Astrocyte (in vitro differentiated cells and primary cell): ENCODE data around the gene FAM153A.
"Not testable (repeated sequence)": the region's sequence is repeated elsewhere in the genome, so short reads cannot be mapped to it uniquely, and the experiment has no call there.

Source experiments
- CTCF ChIP-seq: IDR thresholded peaks from 2 replicates; pipeline ENCODE4 v1.5.1; 2011; ENCODE audit warnings: low read depth, mild to moderate bottlenecking, inconsistent platforms, low read length, moderate library complexity; ENCODE audit not compliant: insufficient read depth
- EZH2 ChIP-seq: IDR thresholded peaks from 2 replicates; pipeline ENCODE4 v1.6.1; 2012; ENCODE audit warnings: mild to moderate bottlenecking, low read length, inconsistent platforms; ENCODE audit not compliant: insufficient read depth

DNA sequence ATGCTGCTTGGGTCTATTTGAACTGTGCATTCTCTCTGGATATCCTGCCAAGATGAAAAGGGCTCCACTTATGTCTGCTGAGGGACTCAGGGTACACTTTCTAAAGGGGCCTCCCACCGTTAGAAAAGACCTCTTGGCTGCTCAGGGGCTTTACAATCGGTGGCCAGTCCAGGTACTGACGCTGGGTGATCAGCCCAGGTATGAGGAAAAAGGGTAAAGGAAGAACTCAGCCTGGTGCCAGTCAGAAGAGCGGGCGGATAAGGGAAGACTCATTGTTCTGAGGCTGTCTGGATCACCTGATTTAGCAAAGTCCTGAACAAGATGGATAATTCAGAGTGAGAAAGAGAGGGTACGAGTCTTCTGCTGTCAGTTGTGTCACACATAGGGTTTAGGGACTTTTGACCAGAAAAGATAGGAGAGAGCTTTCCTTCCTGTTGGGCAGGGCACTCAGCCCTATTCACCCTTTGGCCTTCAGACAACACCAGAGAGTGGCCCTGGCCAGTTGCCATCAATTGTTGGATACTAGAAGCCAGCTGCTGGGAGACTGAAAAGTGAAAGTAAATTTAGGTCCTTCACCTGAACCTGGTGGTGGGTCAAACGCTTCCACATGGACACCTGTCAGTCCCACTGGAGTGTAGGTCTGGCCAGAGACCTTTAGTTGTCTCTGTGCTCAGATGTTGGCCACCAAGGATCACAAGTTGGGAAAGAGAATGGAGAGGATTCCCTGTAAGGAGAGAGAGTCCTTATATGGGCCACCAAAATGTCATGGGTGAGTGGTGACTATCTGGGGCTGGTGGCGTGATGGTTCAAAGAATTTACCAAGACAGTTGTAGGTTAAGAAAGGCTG is 88.8 kb downstream of the FAM153A start:
- TF ChIP-seq CTCF, EZH2: not testable (repeated sequence)
